Esophagus mucosa (tissue), 1 donor: ENCODE results near the gene NOS3. TPM values are rescaled to one million over a fixed set of nuclear protein-coding genes. Genes with fewer than 3 reads are reported as not detected.
"Not testable (repeated sequence)": the region's sequence is repeated elsewhere in the genome, so short reads cannot be mapped to it uniquely, and the experiment has no call there.

Experiments
- ATAC-seq: fragments of 200-7000 bp; cut with Tn5 transposase; one replicate; pipeline ENCODE4 v1.9.1; 2020
- total RNA-seq: library from RNA; stranded (reverse); gene quantifications from one replicate; pipeline ENCODE4 v1.2.4, GENCODE V29; 2023
- donor health status: DM: yes; HTN: yes; CAD: no.

Gene NOS3
- total RNA-seq, 1 donor from 2014 or later, result 3.1 TPM

DNA sequence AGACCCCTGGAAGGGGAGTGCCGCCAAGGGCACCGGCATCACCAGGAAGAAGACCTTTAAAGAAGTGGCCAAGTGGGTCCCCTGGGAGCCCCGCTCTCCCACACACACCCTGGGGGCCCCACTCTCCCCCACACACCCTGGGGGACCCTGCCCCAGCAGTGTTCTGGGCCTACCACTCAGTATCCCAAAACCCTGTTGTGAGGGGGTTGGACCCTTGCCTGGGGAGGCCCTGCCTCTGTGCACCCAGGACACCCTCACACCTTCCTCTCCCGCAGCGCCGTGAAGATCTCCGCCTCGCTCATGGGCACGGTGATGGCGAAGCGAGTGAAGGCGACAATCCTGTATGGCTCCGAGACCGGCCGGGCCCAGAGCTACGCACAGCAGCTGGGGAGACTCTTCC lies 10.7 kb downstream of the NOS3 start:
- ATAC-seq, result no peak

GRCh38 chr7:151003572-151003971 lies 12.8 kb downstream of the NOS3 start:
- ATAC-seq, result peak; percentile 46

DNA sequence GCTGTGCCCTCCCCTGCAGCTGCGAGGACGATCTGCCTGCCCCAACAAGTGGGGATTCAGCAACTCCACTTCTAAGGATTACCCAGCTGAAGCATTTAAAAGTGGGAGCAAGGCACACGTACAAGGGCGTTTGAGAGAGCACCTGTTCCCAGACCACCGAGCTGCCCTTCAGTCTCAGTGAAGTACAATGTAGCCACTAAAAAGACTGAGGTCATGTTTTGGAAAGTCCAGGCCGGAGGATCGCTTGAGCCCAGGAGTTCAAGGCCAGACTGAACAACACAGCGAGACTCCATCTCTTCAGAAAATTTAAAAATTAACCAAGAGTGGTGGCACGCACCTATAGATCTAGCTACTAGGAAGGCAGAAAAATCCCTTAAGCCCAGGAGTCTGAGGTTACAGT lies 14.7 kb downstream of the NOS3 start:
- ATAC-seq, result no peak

GRCh38 chr7:151006590-151007300 lies 15.9 kb downstream of the NOS3 start:
- ATAC-seq, result no peak

- ATAC-seq, result no peak
These were observed 16.7 kb downstream of the NOS3 start for GRCh38 chr7:151007469-151007898.

DNA sequence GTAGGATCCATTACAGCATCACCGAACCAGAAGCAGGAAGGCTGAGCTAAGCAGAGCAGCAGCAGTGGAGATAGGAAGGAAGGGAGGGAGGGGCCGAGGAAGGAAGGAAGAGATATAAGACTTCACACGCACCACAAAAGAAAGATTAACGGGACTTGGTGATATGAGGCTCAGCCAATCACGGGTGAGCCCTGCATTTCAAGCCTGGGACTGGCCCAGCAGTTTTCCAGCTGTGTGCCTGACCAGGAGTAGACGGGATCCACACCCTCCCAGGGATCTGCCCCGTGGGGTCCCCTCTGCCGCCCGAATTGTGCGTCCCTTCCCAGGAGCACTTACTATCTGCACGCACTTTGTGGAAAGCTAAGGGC lies 17.3 kb downstream of the NOS3 start:
- ATAC-seq, result no peak

- peak; percentile 50 for ATAC-seq
These were observed 17.9 kb downstream of the NOS3 start for GRCh38 chr7:151008511-151009323.

GRCh38 chr7:151009327-151010036 lies 18.7 kb downstream of the NOS3 start:
- no peak for ATAC-seq

DNA sequence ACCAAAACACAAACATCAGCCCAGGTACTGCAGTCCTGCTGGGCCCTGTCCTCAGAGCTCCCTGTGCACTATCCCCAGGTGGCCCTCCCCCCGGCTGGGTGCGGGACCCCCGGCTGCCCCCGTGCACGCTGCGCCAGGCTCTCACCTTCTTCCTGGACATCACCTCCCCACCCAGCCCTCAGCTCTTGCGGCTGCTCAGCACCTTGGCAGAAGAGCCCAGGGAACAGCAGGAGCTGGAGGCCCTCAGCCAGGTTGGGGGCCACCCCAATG lies 19.2 kb downstream of the NOS3 start:
- no peak for ATAC-seq

GRCh38 chr7:151010307-151011096 lies 19.7 kb downstream of the NOS3 start:
- ATAC-seq, result peak; percentile 50

DNA sequence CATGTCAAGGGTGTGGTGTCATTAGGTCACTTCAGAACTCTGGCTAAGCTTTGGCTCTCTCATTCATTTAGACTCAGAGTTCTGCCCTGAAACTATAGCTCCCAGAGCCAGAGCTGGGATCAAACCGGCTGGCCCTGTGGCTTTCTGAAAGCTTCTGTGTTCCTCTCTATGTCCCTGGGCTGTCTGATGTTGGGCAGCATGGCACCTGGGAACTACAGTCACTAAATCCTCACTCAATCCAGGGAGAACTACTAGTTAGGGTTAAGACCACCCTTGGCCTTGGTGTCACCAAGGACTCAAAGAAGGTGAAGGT lies 20.2 kb downstream of the NOS3 start:
- no peak for ATAC-seq

DNA sequence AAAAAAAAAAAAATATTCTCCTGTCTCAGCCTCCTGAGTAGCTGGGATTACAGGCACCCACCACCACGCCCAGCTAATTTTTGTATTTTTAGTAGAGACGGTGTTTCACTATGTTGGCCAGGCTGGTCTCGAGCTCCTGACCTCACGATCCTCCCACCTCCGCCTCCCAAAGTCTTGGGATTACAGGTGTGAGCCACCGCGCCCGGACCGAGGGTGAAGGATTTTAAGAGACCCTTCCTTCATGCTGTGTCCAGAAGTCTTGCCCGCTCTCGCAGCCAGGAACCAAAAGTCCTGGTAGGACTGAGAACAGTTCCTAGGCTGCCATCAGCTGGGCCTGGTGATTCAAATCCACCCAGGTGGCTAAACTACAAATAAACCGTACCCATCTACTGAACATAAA lies 20.8 kb downstream of the NOS3 start:
- ATAC-seq, result not testable (repeated sequence)

DNA sequence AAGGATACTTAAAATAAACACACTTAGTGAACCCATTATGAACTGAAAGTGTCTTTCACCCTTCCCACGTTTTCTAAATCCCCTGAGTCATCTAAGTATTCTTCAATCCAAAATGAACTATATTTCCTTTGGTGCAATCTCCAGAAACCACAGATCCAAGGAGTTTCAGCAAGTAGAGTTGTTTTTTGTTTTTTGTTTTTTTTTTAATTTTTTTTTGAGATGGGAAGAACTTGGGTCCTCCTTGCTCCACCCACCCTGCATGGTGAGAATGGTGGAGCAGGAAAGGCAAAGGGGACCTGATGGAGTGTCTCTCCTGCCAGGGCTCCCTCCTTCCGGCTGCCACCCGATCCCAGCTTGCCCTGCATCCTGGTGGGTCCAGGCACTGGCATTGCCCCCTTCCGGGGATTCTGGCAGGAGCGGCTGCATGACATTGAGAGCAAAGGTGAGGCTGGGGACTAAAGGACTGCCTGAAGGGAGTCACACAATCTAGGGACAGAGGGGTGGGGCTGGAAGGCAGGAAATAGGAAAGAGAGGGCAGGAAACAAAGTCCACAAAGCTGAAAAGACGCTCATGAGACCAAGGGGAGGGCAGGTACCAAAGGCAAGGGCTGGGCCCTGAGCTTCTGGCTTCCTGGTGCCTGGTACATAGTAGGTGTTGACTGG lies 21.3 kb downstream of the NOS3 start:
- ATAC-seq, result peak; percentile 22

- no peak for ATAC-seq
These were observed 22.1 kb downstream of the NOS3 start for GRCh38 chr7:151012911-151013347.

GRCh38 chr7:151013356-151013732 lies 22.5 kb downstream of the NOS3 start:
- no peak for ATAC-seq

- ATAC-seq, result peak; percentile 9
These were observed 23.1 kb downstream of the NOS3 start for GRCh38 chr7:151013733-151014497.

GRCh38 chr7:151014950-151015349 lies 24.1 kb downstream of the NOS3 start:
- ATAC-seq, result peak; percentile 43

- ATAC-seq, result no peak
These were observed 25.1 kb downstream of the NOS3 start for GRCh38 chr7:151015967-151016366.

GRCh38 chr7:151016505-151016904 lies 25.7 kb downstream of the NOS3 start:
- no peak for ATAC-seq

- ATAC-seq, result no peak
These were observed 26.1 kb downstream of the NOS3 start for GRCh38 chr7:151016942-151017341.

- no peak for ATAC-seq
These were observed 26.6 kb downstream of the NOS3 start for GRCh38 chr7:151017370-151017952.
